Central memory CD4-positive, alpha-beta T cell (primary cell): ENCODE data around the gene GDPD1.
"Not testable (repeated sequence)": the region's sequence is repeated elsewhere in the genome, so short reads cannot be mapped to it uniquely, and the experiment has no call there.

Source experiments
- DNase-seq: peaks from one replicate; pipeline ENCODE4 v3.0.0; 2022

Gene GDPD1

DNA sequence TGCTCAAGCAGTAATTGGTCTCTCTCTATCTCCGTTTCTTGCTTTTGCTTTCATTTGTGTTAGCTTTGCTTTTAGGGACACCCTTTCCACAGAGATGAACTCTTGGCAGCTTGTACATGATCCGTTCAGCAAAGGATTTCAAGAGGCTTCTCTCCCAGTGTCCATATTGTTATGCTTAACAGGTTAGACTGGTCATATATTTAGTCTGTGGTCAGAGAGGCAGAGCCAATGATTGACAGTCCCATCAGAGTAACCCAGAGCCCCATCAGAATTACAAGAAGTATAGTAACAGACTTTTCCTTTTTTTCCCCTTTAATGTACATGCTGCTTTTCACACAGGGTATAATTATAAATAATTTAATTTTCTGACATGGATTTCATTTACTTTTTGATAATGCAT is 34.4 kb downstream of the GDPD1 start:
- DNase-seq: no peak

DNA sequence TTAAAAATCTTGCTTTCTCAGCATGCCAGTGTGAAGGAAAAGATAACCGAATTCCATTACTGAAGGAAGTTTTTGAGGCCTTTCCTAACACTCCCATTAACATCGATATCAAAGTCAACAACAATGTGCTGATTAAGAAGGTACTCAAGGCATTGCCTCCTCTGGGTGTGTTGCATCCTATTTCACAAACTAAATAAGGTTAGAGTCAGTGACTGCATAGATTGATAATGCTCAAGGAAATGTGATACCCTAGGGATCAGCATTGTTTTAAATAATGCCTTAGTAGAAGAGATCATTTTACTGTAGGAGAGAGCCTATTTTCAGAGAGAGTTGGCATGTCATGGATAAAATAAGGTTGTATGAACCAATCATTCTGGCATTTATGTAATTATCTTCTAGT is 36.8 kb downstream of the GDPD1 start:
- DNase-seq: no peak

DNA sequence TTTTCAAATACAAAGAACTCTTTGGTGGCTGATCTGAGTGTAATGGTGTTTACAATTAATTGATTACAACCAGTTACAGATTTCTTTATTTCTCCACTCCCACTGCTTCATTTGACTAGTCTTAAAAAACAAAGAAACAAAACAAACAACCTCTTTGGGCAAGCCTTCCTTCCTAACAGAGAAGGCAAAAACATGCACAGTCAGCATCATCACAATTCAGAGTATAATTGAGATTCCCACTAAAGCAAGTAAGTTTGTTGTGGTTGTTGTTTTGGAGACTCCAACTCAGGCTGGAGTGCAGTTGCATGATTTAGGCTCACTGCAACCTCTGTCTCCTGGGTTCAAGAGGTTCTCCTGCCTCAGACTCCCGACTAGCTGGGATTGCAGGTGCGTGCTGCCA is 40.4 kb downstream of the GDPD1 start:
- DNase-seq: no peak

DNA sequence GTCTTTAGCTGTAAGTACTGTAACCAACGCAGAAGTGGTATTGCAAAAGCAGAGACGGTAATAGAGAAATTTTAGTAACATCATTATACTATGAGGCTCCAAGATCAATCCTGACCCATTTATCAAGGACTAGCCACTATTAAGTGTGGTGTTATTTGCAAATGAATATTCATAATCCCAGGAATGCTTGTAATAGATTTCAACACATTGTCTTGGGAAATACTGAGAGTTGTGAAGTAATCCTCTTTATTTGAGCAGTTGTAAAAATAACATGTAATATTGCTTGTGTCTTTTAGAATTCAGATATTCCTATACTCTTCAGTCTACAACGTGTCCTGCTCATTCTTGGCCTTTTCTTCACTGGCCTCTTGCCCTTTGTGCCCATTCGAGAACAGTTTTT is 46.4 kb downstream of the GDPD1 start:
- DNase-seq: no peak

DNA sequence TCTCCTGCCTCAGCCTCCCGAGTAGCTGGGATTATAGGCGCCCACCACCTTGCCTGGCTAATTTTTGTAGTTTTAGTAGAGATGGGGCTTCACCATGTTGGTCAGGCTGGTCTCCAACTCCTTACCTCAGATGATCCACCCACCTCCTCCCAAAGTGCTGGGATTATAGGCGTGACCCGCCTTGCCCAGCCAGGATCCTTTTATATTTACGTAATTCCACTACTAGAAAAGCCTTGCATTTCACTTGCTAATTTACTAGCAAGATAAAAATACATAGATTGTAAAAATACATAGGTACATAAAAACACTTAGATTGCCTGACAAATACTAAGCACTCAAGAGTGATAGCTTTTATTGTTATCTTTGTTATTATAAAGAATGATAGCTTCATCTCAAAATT is 47.5 kb downstream of the GDPD1 start:
- DNase-seq: no peak

DNA sequence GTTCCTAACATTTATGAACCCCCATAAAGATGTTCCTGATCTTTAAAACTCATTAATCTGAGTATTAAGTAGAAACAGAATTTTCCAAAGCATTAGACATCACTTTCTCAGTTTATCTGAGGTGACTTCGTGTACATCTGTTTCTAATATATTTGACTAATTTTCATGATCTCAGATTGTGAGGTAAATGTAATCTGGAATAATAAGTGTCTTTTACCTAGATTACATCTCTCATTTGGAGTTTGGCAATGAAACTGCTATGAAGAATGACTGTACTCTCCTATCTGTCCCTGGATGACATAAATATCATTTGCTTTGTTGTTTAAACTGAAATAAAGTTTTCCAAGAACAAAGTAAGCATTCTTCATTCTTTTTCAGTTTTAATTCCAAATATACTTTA is 55.3 kb downstream of the GDPD1 start:
- no peak for DNase-seq

DNA sequence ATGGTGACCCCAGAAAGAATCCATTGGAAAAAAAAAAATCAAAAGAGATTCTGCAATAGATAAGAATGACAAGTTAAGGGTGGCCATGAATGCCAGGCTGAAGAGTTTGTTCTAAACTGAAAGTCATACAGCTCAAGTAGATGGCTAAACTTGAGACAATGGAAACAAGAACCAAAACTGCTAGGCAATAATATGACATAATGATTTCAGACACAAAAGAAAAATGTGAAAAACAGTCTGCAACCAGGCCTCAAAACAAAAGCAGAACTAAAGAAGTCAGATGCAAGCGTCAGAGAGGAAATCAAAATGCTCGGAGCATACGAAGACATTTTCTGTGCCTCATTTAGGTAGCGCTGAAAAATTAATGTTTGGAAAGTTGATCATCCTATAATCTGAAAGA is 56.7 kb downstream of the GDPD1 start:
- DNase-seq: no peak

DNA sequence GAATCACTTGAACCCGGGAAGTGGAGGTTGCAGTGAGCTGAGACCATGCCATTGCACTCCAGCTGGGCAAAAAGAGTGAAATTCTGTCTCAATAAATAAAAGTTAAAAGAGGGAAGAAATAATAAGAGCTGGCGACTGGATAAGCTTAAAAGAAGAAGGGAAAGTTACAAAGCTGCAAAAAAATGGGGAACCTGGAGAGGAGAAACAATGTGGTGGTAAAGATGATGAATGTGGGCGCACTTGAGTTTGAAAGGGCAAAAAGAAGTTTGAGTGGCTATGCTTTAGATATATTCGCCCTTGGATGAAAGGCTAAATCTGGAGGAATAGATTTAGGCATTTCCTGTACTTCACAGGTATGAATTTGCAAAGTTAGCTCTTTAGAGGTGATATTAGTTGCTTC is 58.1 kb downstream of the GDPD1 start:
- no peak for DNase-seq

DNA sequence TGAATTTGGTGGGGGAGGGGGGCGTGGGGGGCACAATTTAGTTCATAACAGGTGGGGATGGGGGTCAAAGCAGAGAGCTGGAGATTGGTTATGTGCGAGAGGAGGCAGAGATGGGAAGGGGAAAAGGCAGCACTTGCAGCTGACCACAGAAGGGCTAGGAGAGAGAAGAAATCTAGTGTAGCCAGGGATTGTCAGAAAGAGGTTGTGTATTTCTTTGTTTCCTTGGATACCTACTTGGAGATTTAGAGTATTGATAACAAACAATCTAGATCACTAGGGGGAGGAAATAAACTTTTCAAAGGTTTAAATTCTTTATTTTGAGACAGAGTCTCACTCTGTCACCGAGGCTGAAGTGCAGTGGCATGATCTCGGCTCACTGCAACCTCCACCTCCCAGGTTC is 64.0 kb downstream of the GDPD1 start:
- no peak for DNase-seq

DNA sequence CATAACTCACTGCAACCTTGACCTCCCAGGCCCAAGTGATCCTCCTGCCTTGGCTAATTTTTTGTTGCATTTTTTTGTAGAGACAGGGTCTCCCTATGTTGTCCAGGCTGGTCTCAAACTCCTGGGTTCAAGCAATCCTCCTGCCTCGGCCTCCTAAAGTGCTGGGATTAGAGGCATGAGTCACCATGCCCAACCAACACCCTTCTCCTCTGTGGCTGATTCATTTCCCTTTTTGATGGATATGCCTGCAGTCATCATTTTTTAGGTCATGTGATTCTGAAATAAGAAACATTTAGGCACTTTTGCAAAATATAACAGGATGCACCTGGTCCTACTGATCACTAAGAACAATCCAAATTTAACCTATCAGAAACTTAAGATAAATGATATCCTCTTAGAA is 67.1 kb downstream of the GDPD1 start:
- DNase-seq: no peak

DNA sequence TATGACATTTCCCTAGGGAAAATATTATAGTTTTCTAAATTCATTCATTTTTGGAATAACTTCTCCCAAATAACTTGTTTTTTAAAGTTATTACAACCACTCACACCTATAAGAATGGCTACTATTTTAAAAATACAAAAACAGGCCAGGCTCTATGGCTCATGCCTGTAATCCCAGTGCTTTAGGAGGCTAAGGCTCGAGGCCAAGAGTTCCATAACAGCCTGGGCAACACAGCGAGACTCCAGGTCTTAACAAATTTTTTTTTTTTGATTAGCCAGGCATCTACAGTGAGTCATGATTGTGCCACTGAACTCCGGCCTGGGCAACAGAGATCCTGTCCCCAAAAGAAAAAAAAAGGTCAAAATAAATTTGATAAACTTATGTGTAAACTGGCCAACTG is 67.6 kb downstream of the GDPD1 start:
- DNase-seq: no peak

DNA sequence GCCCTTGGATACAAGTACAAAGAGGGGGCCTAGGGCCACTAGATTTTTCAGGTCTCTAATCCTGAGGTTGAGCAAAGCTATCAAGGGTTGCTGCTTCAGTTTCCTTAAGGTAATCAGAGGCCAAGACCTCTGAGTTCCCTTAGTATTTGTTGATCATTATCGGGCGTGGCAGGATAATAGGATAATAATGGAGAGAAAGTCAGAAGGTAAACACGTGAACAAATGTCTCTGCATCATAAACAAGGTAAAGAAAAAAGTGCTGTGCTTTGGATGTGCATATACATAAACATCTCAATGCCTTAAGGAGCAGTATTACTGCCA is 69.6 kb downstream of the GDPD1 start:
- DNase-seq: no peak

DNA sequence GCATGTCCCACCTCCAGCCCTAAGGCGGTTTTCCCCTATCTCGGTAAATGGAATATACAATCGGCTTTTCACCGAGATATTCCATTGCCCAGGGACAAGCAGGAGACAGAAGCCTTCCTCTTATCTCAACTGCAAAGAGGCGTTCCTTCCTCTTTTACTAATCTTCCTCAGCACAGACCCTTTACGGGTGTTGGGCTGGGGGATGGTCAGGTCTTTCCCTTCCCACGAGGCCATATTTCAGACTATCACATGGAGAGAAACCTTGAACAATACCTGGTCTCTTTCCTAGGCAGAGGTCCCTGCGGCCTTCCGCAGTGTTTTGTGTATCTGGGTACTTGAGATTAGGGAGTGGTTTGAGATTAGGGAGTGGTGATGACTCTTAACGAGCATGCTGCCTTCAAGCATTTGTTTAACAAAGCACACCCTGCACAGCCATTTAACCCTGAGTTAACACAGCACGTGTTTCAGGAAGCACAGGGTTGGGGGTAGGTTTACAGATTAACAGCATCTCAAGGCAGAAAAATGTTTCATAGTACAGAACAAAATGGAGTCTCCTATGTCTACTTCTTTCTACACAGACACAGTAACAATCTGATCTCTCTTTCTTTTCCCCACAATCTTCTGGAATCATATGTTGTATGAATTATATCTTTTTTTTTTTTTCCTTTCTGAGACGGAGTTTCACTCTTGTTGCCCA is 70.1 kb downstream of the GDPD1 start:
- DNase-seq: not testable (repeated sequence)

DNA sequence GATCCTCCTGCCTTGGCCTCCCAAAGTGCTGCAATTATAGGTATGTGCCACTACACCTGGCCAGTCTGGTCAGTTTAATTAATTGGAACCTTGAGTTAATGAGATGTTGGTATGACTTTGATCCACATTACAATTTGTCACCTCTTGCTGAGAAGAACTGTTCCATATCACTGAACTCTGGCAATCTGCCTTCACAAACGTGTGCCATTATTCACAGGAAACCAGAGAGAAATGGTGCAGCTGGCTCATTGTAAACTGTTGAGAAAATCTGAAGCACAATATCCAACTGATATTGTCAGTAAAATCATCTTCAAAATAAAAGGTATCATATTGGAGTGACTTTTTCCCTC is 71.8 kb downstream of the GDPD1 start:
- no peak for DNase-seq

DNA sequence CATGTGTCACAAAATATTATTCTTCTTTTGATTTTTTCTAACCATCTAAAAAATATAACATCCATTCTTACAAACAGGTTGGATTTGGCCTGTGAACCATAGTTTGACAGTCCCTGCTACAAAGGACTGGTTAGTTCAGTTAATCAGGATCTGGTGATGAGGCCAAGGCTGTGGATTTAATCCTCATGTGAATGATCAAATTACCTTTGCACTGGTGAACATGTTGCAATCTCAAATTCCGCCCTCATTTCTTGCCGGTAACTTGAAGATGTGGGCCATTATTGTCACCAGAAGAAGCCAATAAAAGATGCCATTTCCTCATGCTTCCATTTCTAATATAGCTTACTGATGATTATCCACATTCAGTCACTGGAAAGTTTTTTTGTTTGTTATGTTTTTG is 75.9 kb downstream of the GDPD1 start:
- DNase-seq: no peak

DNA sequence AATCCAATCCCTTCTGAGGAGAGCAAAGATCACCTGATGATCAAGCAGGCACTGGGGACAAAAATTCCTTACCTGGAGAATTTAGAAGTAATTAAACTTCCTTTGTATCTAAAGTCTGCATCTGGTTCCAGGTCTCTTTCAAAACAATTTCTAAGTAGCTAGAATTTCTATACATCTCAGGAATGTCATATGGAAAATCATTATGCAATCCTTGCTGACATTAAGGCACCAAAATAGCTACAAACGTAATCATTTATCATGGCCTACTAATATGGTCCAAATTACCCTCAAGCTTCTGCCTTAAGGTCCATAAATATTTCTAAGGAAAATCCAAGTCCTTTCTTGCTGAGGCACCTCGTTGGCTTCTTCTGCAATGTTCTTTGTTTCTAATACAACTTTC is 78.2 kb downstream of the GDPD1 start:
- DNase-seq: no peak

DNA sequence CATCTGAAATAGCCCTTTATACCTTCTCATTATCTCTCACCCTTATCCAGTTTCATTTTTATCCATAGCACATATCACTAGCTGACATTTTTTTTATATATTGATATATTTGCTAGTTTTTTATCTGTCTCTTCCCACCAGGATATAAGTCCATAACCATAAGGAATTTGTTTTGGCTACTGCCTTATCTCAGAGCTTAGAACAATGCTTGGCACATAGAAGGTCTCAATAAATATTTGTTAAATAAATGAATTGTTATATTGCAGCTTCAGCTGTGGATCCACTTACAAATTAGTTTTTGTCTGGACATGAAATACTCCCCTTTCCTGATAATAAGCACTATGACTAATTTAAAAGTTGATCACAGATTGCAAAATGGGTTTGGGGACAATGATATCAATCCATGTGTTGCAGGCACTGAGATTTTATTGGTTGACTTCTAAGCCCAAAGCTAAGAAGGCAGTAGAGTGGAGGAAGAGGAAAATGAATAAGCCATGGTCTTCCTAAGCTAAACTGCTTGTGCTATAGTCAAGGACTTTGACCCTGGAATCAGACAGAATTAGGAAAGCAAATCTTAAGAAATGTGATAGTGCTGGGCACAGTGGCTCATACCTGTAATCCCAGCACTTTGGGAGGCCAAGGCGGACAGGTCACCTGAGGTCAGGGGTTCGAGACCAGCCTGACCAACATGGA is 79.2 kb downstream of the GDPD1 start:
- DNase-seq: no peak

DNA sequence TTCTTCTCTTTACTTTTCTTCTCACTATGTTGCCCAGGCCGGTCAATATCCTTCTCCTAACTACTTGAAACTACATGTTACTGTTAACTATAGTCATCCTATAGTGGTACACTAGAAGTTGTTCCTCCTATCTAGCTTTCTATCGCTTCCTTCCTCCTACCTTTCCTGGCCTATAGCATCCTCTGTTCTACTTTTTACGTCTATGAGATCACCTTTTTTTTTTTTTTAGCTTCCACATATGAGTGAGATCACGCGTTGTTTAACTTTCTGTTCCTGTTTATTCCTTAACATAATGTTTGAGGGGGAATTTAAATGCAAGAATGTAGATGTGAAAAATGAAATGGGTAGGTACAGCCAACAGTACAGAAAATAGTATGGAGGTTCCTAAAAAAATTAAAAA is 80.6 kb downstream of the GDPD1 start:
- DNase-seq: no peak

DNA sequence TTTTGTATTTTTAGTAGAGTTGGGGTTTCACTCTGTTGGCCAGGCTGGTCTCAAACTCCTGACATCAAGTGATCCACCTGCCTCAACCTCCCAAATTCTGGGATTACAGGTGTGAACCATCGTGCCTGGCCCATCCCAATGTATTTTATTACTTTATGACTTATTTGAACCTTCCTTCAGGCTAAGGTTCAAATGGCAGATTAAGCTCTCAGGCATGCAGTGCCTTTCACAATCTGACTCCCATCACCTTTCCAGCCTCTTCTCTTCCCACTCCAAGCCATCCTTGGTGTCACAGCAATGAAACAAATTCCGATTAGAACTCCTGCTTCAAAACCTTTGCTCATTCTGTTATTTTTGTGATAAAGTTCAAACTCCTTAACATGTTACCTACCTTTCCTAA is 84.5 kb downstream of the GDPD1 start:
- no peak for DNase-seq

DNA sequence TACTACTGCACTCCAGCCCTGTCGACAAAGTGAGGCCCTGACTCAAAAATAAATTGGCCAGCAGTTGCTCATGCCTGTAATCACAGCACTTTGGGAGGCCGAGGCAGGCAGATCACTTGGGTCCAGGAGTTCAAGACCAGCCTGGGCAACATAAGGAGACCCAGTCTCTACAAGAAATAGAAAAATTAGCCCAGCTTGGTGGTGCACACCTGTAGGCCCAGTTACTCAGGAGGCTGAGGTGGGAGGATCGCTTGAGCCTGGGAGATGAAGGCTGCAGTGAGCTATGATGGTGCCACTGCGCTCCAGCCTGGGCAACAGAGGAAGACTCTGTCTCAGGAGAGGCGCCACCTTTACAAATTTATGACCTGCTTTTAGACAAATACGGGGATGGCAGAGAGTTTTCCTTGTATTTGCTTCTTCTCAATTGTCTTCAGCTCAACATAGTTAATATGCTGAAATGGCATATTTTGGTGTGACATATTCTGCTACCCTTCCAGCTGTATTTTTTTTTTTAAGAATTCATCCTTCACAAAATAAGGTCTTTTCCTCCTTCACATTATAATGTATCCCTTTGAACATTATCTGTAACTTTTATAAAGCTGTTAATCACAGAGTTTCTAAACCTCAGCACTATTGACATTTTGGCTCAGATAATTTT is 90.1 kb downstream of the GDPD1 start:
- no peak for DNase-seq

DNA sequence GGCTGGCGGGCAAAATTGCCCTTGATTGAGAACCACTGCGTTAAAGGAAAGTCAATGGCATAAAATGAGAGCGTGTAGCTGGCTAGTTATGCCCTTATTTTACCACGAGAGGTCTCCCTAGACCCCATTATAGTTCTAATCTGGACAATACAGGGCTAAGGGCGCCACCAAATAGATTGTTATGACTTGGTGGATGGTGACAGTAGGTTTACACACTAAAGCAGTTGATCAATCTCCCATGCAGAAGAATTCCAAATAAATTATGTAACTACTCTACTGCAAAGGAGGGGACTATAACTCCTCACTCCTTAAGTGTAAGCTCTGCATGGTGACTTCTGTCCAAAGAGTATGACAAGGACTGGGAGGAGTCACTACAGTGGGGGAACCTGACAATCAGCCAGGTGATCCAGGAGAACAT is 90.7 kb downstream of the GDPD1 start:
- DNase-seq: peak; percentile 52

DNA sequence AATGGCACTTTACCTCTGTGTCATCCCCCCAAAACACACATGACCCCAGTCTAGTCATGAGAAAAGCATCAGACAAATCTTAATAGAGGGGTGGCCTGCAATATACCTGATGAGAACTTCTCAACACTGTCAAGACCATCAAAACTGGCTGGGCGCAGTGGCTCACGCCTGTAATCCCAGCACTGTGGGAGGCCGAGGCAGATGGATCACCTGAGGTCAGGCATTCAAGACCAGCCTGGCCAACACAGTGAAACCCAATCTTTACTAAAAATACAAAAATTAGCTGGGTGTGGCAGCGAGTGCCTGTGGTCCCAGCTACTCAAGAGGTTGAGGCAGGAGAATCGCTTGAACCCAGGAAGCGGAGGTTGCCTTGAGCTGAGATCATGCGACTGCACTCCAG is 91.2 kb downstream of the GDPD1 start:
- DNase-seq: not testable (repeated sequence)

DNA sequence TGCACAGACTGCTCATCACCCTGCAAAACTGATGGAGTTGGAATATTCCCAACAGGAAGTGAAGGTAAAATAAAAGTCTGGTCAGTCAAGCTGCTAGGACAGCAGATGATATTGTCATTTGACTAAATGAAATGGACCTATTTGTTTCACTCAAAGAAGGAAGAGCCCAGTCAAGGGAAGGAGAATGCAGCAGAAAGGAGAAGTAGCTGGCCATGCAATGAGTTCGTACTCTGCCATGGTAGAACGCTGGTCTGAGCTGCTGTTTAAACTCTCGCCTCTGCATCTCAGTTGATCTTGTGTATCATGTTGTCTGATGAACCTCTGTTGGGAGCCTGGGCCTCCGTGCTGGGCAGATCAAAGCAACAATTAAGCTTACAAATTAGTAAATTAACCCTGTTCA is 95.6 kb downstream of the GDPD1 start:
- no peak for DNase-seq
